Fibroblast of skin of left quadriceps (primary cell): ENCODE data around the gene SLC22A1.
"Not testable (repeated sequence)": the region's sequence is repeated elsewhere in the genome, so short reads cannot be mapped to it uniquely, and the experiment has no call there.

ENCODE experiments used
- DNase-seq, 2 experiments: peaks; one replicate each; pipeline ENCODE4 v3.0.0-alpha.2; 2013; ENCODE audit warnings: low read depth in 2 of 2

SLC22A1 gene

GRCh38 chr6:160137989-160138835 lies 16.6 kb downstream of the SLC22A1 start:
- DNase-seq: peak; percentile 37 to 45

- no peak for DNase-seq
Observed at GRCh38 chr6:160138839-160139419, 17.3 kb downstream of the SLC22A1 start.

- DNase-seq: peak; percentile 88 to 89
Observed at GRCh38 chr6:160139420-160139851, 17.8 kb downstream of the SLC22A1 start.

GRCh38 chr6:160140493-160140892 lies 18.9 kb downstream of the SLC22A1 start:
- DNase-seq: not testable (repeated sequence)

GRCh38 chr6:160141001-160141726 lies 19.5 kb downstream of the SLC22A1 start:
- peak; percentile 29 to 34 for DNase-seq

- no peak for DNase-seq
Observed at GRCh38 chr6:160142115-160142715, 20.6 kb downstream of the SLC22A1 start.

- DNase-seq: no peak
Observed at GRCh38 chr6:160146454-160147145, 25.0 kb downstream of the SLC22A1 start.

- no peak for DNase-seq
Observed at GRCh38 chr6:160147146-160147536, 25.5 kb downstream of the SLC22A1 start.

- no peak for DNase-seq
Observed at GRCh38 chr6:160154471-160154870, 32.9 kb downstream of the SLC22A1 start.

- no peak for DNase-seq
Observed at GRCh38 chr6:160156842-160157241, 35.2 kb downstream of the SLC22A1 start.

GRCh38 chr6:160160450-160160849 lies 38.8 kb downstream of the SLC22A1 start:
- no peak for DNase-seq

GRCh38 chr6:160160929-160161646 lies 39.5 kb downstream of the SLC22A1 start:
- no peak for DNase-seq

- no peak for DNase-seq
Observed at GRCh38 chr6:160161647-160161986, 40.0 kb downstream of the SLC22A1 start.

GRCh38 chr6:160162030-160162566 lies 40.5 kb downstream of the SLC22A1 start:
- no peak for DNase-seq

- DNase-seq: no peak
Observed at GRCh38 chr6:160163425-160163824, 41.8 kb downstream of the SLC22A1 start.

GRCh38 chr6:160163912-160164311 lies 42.3 kb downstream of the SLC22A1 start:
- no peak for DNase-seq

- DNase-seq: not testable (repeated sequence)
Observed at GRCh38 chr6:160165928-160166327, 44.3 kb downstream of the SLC22A1 start.

GRCh38 chr6:160167604-160168399 lies 46.2 kb downstream of the SLC22A1 start:
- no peak for DNase-seq

- no peak for DNase-seq
Observed at GRCh38 chr6:160170018-160170680, 48.5 kb downstream of the SLC22A1 start.
